ENCODE results near the gene CNIH3.

DNA sequence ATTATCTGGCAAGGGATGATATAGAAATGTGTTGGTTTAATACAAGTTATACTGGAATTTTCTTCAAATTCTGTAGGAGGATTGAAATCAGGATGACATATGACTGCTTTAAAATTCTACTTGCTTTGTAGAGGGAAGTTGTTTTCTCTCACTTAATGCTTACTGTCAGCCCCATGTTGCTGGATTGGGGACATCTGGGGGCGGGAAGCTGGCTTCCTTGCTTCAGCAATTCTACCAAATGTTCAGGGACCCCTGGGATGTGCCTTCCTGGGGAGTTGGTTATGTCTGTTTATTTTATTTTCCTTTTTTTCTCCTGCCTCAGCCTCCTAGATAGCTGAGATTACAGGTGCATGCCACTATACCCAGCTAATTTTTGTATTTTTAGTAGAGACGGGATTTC, 63.5 kb downstream of the CNIH3 start:
- TF ChIP-seq, protein P1, sequence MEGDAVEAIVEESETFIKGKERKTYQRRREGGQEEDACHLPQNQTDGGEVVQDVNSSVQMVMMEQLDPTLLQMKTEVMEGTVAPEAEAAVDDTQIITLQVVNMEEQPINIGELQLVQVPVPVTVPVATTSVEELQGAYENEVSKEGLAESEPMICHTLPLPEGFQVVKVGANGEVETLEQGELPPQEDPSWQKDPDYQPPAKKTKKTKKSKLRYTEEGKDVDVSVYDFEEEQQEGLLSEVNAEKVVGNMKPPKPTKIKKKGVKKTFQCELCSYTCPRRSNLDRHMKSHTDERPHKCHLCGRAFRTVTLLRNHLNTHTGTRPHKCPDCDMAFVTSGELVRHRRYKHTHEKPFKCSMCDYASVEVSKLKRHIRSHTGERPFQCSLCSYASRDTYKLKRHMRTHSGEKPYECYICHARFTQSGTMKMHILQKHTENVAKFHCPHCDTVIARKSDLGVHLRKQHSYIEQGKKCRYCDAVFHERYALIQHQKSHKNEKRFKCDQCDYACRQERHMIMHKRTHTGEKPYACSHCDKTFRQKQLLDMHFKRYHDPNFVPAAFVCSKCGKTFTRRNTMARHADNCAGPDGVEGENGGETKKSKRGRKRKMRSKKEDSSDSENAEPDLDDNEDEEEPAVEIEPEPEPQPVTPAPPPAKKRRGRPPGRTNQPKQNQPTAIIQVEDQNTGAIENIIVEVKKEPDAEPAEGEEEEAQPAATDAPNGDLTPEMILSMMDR (IDR thresholded peaks at IDR 0.05), result no peak
- TF ChIP-seq POLR2A (IDR thresholded peaks at IDR 0.05), result no peak

All from upper lobe of left lung (tissue), 4 donors.